H1 (cell line): ENCODE measurements around the gene CHD9. TPM values are rescaled to one million over a fixed set of nuclear protein-coding genes. Genes with fewer than 3 reads are reported as not detected.

Source experiments
- CTCF ChIA-PET: fragments of 300-600 bp; sonication (Branson Sonifier 250); formaldehyde crosslinking; loops from one replicate; lab custom pipeline; 2021; ENCODE audit not compliant: partially characterized antibody; lab: Charles Lee
- POLR2A ChIA-PET: fragments of 300-600 bp; sonication (Branson Sonifier 250); formaldehyde crosslinking; loops from one replicate; lab custom pipeline; 2021; ENCODE audit warnings: inconsistent platforms; ENCODE audit not compliant: partially characterized antibody; lab: Charles Lee
- DNase-seq, 2 experiments: peaks; one replicate each; pipeline versions ENCODE4 v3.0.0 to v3.0.0-alpha.2; 2010 to 2022; ENCODE audit warnings: low spot score in 2 of 2, low read depth in 1 of 2, mixed read lengths in 1 of 2
- FAIRE-seq: peaks from 2 replicates; lab custom pipeline; 2011; peaks lifted over from hg19 to GRCh38; lab: Jason Lieb, UNC
- H2AFZ ChIP-seq: 2 replicates; pipeline ENCODE4 v1.8.1; 2012; ENCODE audit warnings: low read length, inconsistent platforms
- H2AK5ac ChIP-seq: 2 replicates; pipeline ENCODE4 v1.6.1; 2013; ENCODE audit warnings: low read depth, low read length
- H2BK120ac ChIP-seq: replicated peaks from 2 replicates; pipeline ENCODE3; 2013; ENCODE audit warnings: low read depth, low read length, inconsistent platforms
- H2BK12ac ChIP-seq: 2 replicates; pipeline ENCODE4 v1.6.1; 2013; ENCODE audit warnings: low read depth, low read length
- H2BK15ac ChIP-seq: 2 replicates; pipeline ENCODE4 v1.6.1; 2013; ENCODE audit warnings: low read length
- H2BK20ac ChIP-seq: 2 replicates; pipeline ENCODE4 v1.6.1; 2013; ENCODE audit warnings: low read length
- H2BK5ac ChIP-seq: 2 replicates; pipeline ENCODE4 v1.6.1; 2013; ENCODE audit warnings: low read depth, low read length
- H3K14ac ChIP-seq: 2 replicates; pipeline ENCODE4 v1.6.1; 2013; ENCODE audit warnings: inconsistent platforms; ENCODE audit not compliant: insufficient read length
- H3K18ac ChIP-seq: 2 replicates; pipeline ENCODE4 v1.6.1; 2013; ENCODE audit warnings: low read length; ENCODE audit errors: extremely low read depth
- H3K23ac ChIP-seq: 2 replicates; pipeline ENCODE4 v1.6.1; 2013; ENCODE audit warnings: inconsistent platforms; ENCODE audit not compliant: insufficient read length
- H3K23me2 ChIP-seq: 2 replicates; pipeline ENCODE4 v1.6.1; 2013; ENCODE audit warnings: low read depth, low read length
- H3K27ac ChIP-seq: 2 replicates; pipeline ENCODE4 v1.6.1; 2011; ENCODE audit warnings: low read depth, low read length, inconsistent platforms
- H3K27me3 ChIP-seq, 4 experiments: replicated peaks in 1 of 4; 1 replicate in 1 of 4; 2 replicates in 3 of 4; pipeline versions ENCODE4 v1.6.1 to v1.8.1; 2011 to 2013; ENCODE audit warnings: low read length in 3 of 4, mild to moderate bottlenecking in 3 of 4, inconsistent platforms in 2 of 4, mixed read lengths in 2 of 4, moderate library complexity in 1 of 4; ENCODE audit not compliant: control insufficient read depth in 3 of 4, insufficient read depth in 3 of 4; ENCODE audit errors: extremely low read depth in 1 of 4
- H3K36me3 ChIP-seq, 4 experiments: 2 replicates each; pipeline versions ENCODE4 v1.6.1 to v1.8.1; 2011 to 2013; ENCODE audit warnings: mild to moderate bottlenecking in 4 of 4, low read length in 3 of 4, moderate library complexity in 2 of 4, control low read depth in 1 of 4, inconsistent platforms in 1 of 4; ENCODE audit not compliant: insufficient read depth in 4 of 4, control insufficient read depth in 2 of 4
- H3K4ac ChIP-seq: replicated peaks from 2 replicates; pipeline ENCODE3; 2013; ENCODE audit warnings: low read length, low read depth, mixed read lengths, inconsistent platforms; ENCODE audit not compliant: insufficient read length
- H3K4me1 ChIP-seq, 4 experiments: replicated peaks in 1 of 4; 1 replicate in 1 of 4; 2 replicates in 3 of 4; pipeline versions ENCODE4 v1.6.1 to v1.8.1; 2011 to 2013; ENCODE audit warnings: low read length in 3 of 4, inconsistent platforms in 2 of 4, mixed read lengths in 1 of 4; ENCODE audit not compliant: insufficient read depth in 4 of 4, control insufficient read depth in 3 of 4
- H3K4me2 ChIP-seq, 2 experiments: 2 replicates each; pipeline versions ENCODE4 v1.6.1 to v1.8.1; 2011 to 2013; ENCODE audit warnings: low read depth in 2 of 2, low read length in 2 of 2, control low read depth in 1 of 2, inconsistent platforms in 1 of 2, mild to moderate bottlenecking in 1 of 2; ENCODE audit not compliant: insufficient read depth in 1 of 2
- H3K4me3 ChIP-seq, 4 experiments: fragments of 200-600, 300-600 bp in 1 of 4; sonication (generic), shearing (Covaris generic), sonication (Bioruptor Twin) in 1 of 4; 2 replicates each; pipeline versions ENCODE4 v1.5.1 to v1.8.1; 2011 to 2016; ENCODE audit warnings: low read length in 4 of 4, low read depth in 3 of 4, control low read depth in 2 of 4, inconsistent platforms in 2 of 4, mild to moderate bottlenecking in 2 of 4, mixed read lengths in 1 of 4, moderate library complexity in 1 of 4; ENCODE audit not compliant: insufficient read depth in 2 of 4; ENCODE audit errors: extremely low read depth in 1 of 4
- H3K56ac ChIP-seq: replicated peaks from 2 replicates; pipeline ENCODE3; 2013; ENCODE audit warnings: low read depth, mild to moderate bottlenecking, mixed read lengths, low read length, inconsistent platforms; ENCODE audit not compliant: insufficient read length
- H3K79me1 ChIP-seq: 2 replicates; pipeline ENCODE4 v1.6.1; 2013; ENCODE audit warnings: low read depth, low read length, control low read depth
- H3K79me2 ChIP-seq, 2 experiments: 2 replicates each; pipeline versions ENCODE4 v1.6.1 to v1.8.1; 2012 to 2013; ENCODE audit warnings: low read length in 2 of 2, mild to moderate bottlenecking in 2 of 2, inconsistent platforms in 1 of 2; ENCODE audit not compliant: insufficient read depth in 2 of 2, control insufficient read depth in 1 of 2
- H3K9ac ChIP-seq, 4 experiments: replicated peaks in 1 of 4; 1 replicate in 1 of 4; 2 replicates in 3 of 4; pipeline versions ENCODE4 v1.6.1 to v1.8.1; 2011 to 2013; ENCODE audit warnings: low read depth in 3 of 4, low read length in 3 of 4, control low read depth in 2 of 4, mild to moderate bottlenecking in 2 of 4, moderate library complexity in 2 of 4, inconsistent platforms in 1 of 4; ENCODE audit errors: extremely low read depth in 1 of 4
- H3K9me3 ChIP-seq, 2 experiments: 2 replicates each; pipeline versions ENCODE4 v1.6.1 to v1.8.1; 2012 to 2013; ENCODE audit warnings: mild to moderate bottlenecking in 2 of 2, moderate library complexity in 2 of 2, control low read depth in 1 of 2, inconsistent platforms in 1 of 2, low read depth in 1 of 2, low read length in 1 of 2, mixed read lengths in 1 of 2; ENCODE audit not compliant: insufficient read depth in 2 of 2
- H4K20me1 ChIP-seq, 2 experiments: replicated peaks in 1 of 2; 2 replicates each; pipeline versions ENCODE3 to v1.8.1; 2011 to 2013; ENCODE audit warnings: inconsistent platforms in 2 of 2, low read length in 2 of 2, mild to moderate bottlenecking in 1 of 2; ENCODE audit not compliant: insufficient read depth in 2 of 2, control insufficient read depth in 1 of 2
- H4K5ac ChIP-seq: 2 replicates; pipeline ENCODE4 v1.6.1; 2013; ENCODE audit warnings: low read length, low read depth, mixed read lengths, inconsistent platforms; ENCODE audit not compliant: insufficient read length
- H4K8ac ChIP-seq: 2 replicates; pipeline ENCODE4 v1.8.0; 2013; ENCODE audit warnings: mild to moderate bottlenecking, moderate library complexity, low read length, inconsistent platforms; ENCODE audit not compliant: insufficient read depth; ENCODE audit errors: extremely low read depth
- H4K91ac ChIP-seq: replicated peaks from 2 replicates; pipeline ENCODE3; 2013; ENCODE audit warnings: low read length, mixed read lengths, inconsistent platforms; ENCODE audit not compliant: insufficient read length
- ASH2L ChIP-seq: fragments of 200-600, 300-600 bp; sonication (generic); IDR thresholded peaks from one replicate; pipeline ENCODE4 v1.7.1; 2017; ENCODE audit warnings: low read length
- BCL11A ChIP-seq, 2 experiments: IDR thresholded peaks; one replicate each; pipeline ENCODE4 v1.6.1; 2011; ENCODE audit warnings: low read depth in 2 of 2, low read length in 2 of 2, mild to moderate bottlenecking in 2 of 2
- CBX5 ChIP-seq: fragments of 300-800, 300-1000 bp; sonication (generic); IDR thresholded peaks from 2 replicates; pipeline ENCODE4 v1.7.1; 2016; ENCODE audit warnings: antibody characterized with exemption, low read length, low read depth
- CHD2 ChIP-seq: IDR thresholded peaks from 2 replicates; pipeline ENCODE4 v1.6.1; 2012; ENCODE audit warnings: low read length, improper control_type of control experiment
- CTBP2 ChIP-seq: IDR thresholded peaks from 2 replicates; pipeline ENCODE4 v1.7.0; 2011; ENCODE audit warnings: borderline replicate concordance, mild to moderate bottlenecking, moderate library complexity, mixed read lengths, low read length; ENCODE audit not compliant: insufficient read depth, insufficient read length
- HDAC6 ChIP-seq: IDR thresholded peaks from one replicate; pipeline ENCODE4 v1.7.1; 2012; ENCODE audit warnings: low read depth, mild to moderate bottlenecking, inconsistent platforms, low read length, moderate library complexity
- JUN ChIP-seq: IDR thresholded peaks from 2 replicates; pipeline ENCODE4 v1.6.1; 2011; ENCODE audit warnings: low read depth, mild to moderate bottlenecking, improper control_type of control experiment, low read length
- KDM1A ChIP-seq: fragments of 200-600, 300-600 bp; sonication (generic); IDR thresholded peaks from 2 replicates; pipeline ENCODE4 v1.7.1; 2016; ENCODE audit warnings: mild to moderate bottlenecking, low read length, borderline replicate concordance
- RAD21 ChIP-seq, 2 experiments: IDR thresholded peaks in 1 of 2; conservative IDR thresholded peaks in 1 of 2; 2 replicates each; pipeline ENCODE4 v1.6.1; 2011; ENCODE audit warnings: low read depth in 2 of 2, low read length in 2 of 2, improper control_type of control experiment in 1 of 2, inconsistent platforms in 1 of 2, mild to moderate bottlenecking in 1 of 2, moderate library complexity in 1 of 2
- RFX5 ChIP-seq: IDR thresholded peaks from 2 replicates; pipeline ENCODE4 v1.6.1; 2011; ENCODE audit warnings: low read depth, low read length, improper control_type of control experiment, borderline replicate concordance
- RXRA ChIP-seq: IDR thresholded peaks from 2 replicates; pipeline ENCODE4 v1.6.1; 2011; ENCODE audit warnings: low read depth, mild to moderate bottlenecking, low read length, moderate library complexity; ENCODE audit not compliant: insufficient read depth
- SRF ChIP-seq: IDR thresholded peaks from 2 replicates; pipeline ENCODE4 v1.6.1; 2011; ENCODE audit warnings: mild to moderate bottlenecking, low read depth, low read length, moderate library complexity
- polyA plus RNA-seq, 7 experiments: library from polyadenylated mRNA; depleted of rRNA in 3 of 7; stranded (reverse) in 5 of 7; unstranded in 2 of 7; fragments of >200 nt in 5 of 7; fragments of 200-250 nt in 2 of 7; gene quantifications; 1 replicate in 5 of 7; 2 replicates in 1 of 7; 4 replicates in 1 of 7; pipeline versions ENCODE4 v1.2.1 to v1.2.3, GENCODE V29; 2011 to 2013; ENCODE audit warnings: missing spikeins in 2 of 7, mixed read lengths in 2 of 7
- total RNA-seq: library from RNA; stranded (reverse); fragmentation: NEBNext Ultra II Directional; extraction: Animal tissue kit (Norgen Biotek cat#: 25700); gene quantifications from 2 replicates; pipeline ENCODE4 v1.2.1, GENCODE V29; 2021
- TF ChIP-seq, protein P1 (sequence below): IDR thresholded peaks from 2 replicates; pipeline ENCODE4 v1.6.1; 2012; ENCODE audit warnings: inconsistent platforms

The CHD9 gene
- total and polyA plus RNA-seq, 2 of the 8 experiments (the other 6 are each of a cell fraction or from before 2014, with no cell fraction given), result 9.9 to 32.4 TPM

DNA sequence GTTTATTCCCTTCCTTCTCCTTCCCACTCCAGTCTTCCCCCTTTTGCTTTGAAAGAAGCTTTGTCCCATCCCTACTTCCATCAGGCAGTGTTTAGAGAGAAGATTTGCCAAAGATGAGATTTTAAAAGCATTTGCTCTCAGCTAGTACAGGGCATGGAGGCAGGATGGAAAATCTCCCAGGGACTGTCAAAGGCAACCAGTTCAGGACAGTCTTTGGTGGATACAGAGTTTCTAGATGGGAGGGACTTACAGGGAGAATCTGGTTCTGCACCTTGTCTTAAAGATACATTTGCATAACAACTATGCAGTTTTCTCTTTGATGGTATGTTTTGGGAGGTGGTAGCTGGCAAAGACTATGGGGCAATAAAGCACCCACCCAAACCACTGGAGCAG lies 26.2 kb downstream of the CHD9 start:
- Histone ChIP-seq H3K9ac (no peak overlapping the region), H2AFZ (no peak overlapping the region), H2BK5ac (no peak overlapping the region), H4K5ac (no peak overlapping the region), H3K56ac (no peak overlapping the region), H4K91ac (no peak overlapping the region), H3K79me1 (peaks cover 5% of the 10 kb centered on the region; the same call in 1 of the 2 replicates), H3K4me2 (peak overlapping the region; percentile 19 to 24; a peak in 1 of 4 replicates), H3K4ac (no peak overlapping the region), H2BK15ac (0 out of 2 replicates have a peak overlapping the region, but pooled peaks have one; percentile 47), H3K27ac (no peak overlapping the region), H2BK120ac (no peak overlapping the region), H2AK5ac (no peak overlapping the region), H2BK12ac (peak overlapping the region; percentile 52; the same call in 1 of the 2 replicates), H4K8ac (no peak overlapping the region), H4K20me1 (no peaks in the 10 kb centered on the region), H3K18ac (no peak overlapping the region), H3K79me2 (peaks cover 0 to 19% of the 10 kb centered on the region in 2 experiments; a peak in 2 of 4 replicates), H2BK20ac (no peak overlapping the region), H3K14ac (no peak overlapping the region), H3K23me2 (no peaks in the 10 kb centered on the region), H3K9me3 (no peaks in the 10 kb centered on the region), H3K4me1 (peaks cover 9 to 29% (median 22%) of the 10 kb centered on the region in 4 experiments; a peak in 4 of 7 replicates), H3K23ac (no peak overlapping the region), H3K4me3 (peak overlapping the region in 1 of 4 experiments; percentile 0; a peak in 1 of 8 replicates), H3K36me3 (no peaks in the 10 kb centered on the region; a peak in 1 of 8 replicates), H3K27me3 (no peaks in the 10 kb centered on the region)
- ChIA-PET CTCF (interaction anchor here (0.6 to 1.8 kb wide), 2 partner anchors 26 to 93 kb away, joined by 3 to 4 read pairs; partner anchors contain the start of gene CHD9), POLR2A (interaction anchor here (0.7 to 3.1 kb wide), 7 partner anchors 11 to 37 kb away, joined by 3 to 10 read pairs (median 4); no protein-coding TSS in a partner anchor)
- FAIRE-seq (no peak), DNase-seq (no peak)
- TF ChIP-seq CBX5 (no peak), RFX5 (no peak), JUN (no peak), KDM1A (no peak), CHD2 (no peak), RXRA (no peak), BCL11A (IDR thresholded peaks at IDR 0.05; ENCODE audit: low read depth in 2 of 2, low read length in 2 of 2) (no peak), SRF (no peak), RAD21 (IDR thresholded peaks at IDR 0.05 in 1 of 2, conservative IDR thresholded peaks at IDR 0.05 in 1 of 2; ENCODE audit: low read depth in 2 of 2, low read length in 2 of 2) (no peak), CTBP2 (no peak), HDAC6 (no peak), ASH2L (no peak)
- TF ChIP-seq, protein P1, sequence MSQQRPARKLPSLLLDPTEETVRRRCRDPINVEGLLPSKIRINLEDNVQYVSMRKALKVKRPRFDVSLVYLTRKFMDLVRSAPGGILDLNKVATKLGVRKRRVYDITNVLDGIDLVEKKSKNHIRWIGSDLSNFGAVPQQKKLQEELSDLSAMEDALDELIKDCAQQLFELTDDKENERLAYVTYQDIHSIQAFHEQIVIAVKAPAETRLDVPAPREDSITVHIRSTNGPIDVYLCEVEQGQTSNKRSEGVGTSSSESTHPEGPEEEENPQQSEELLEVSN, result no peak
